Measurements from ENCODE around the gene OOSP1.

GRCh38 chr11:59923813-59924212, 14.4 kb upstream of the OOSP1 start:
- TF ChIP-seq CTCF (conservative IDR thresholded peaks at IDR 0.05) (no peak), ZFX (IDR thresholded peaks at IDR 0.05) (no peak)

Measured in C4-2B (cell line).